Measurements from ENCODE around the gene PKN2. TPM values are rescaled to one million over a fixed set of nuclear protein-coding genes. Genes with fewer than 3 reads are reported as not detected.

The PKN2 gene
- total RNA-seq, 1 experiment from 2014 or later = 32.5 TPM

- no peak overlapping the region for H2BK5ac ChIP-seq (ENCODE audit: insufficient read length, low read length)
- H4K20me1 ChIP-seq (ENCODE audit: control insufficient read depth, insufficient read depth, insufficient read length) = no peaks in the 10 kb centered on the region
- H3K18ac ChIP-seq (ENCODE audit: insufficient read length, low read depth, low read length) = no peak overlapping the region
- no peaks in the 10 kb centered on the region for H3K23me2 ChIP-seq (ENCODE audit: insufficient read length, low read depth, low read length, poor library complexity, severe bottlenecking)
- no peak overlapping the region for H2BK120ac ChIP-seq (ENCODE audit: low read depth, low read length, poor library complexity, severe bottlenecking)
- H3K27me3 ChIP-seq (ENCODE audit: insufficient read depth, low read length) = no peaks in the 10 kb centered on the region
- H3K9ac ChIP-seq (ENCODE audit: extremely low read depth, insufficient read length, low read length) = no peak overlapping the region
- DNase-seq = no peak
- H3K23ac ChIP-seq (ENCODE audit: insufficient read length, low read depth, low read length) = no peak overlapping the region
- H3T11ph ChIP-seq (ENCODE audit: low read length) = no peak overlapping the region
- H2AK5ac ChIP-seq (ENCODE audit: insufficient read length, low read length) = no peak overlapping the region
- no peak for TF ChIP-seq CTCF (conservative IDR thresholded peaks at IDR 0.05)
- no peak overlapping the region for H3K27ac ChIP-seq (ENCODE audit: insufficient read length, low read depth, low read length)
- peaks cover 5% of the 10 kb centered on the region for H3K79me1 ChIP-seq (ENCODE audit: insufficient read depth, low read depth, low read length, poor library complexity, severe bottlenecking)
- no peaks in the 10 kb centered on the region for H3K9me3 ChIP-seq (ENCODE audit: control insufficient read depth, low read depth, low read length)
- H2AFZ ChIP-seq (ENCODE audit: low read length) = no peak overlapping the region
- H2BK12ac ChIP-seq (ENCODE audit: insufficient read length, low read depth, low read length) = no peak overlapping the region
- peaks cover 6% of the 10 kb centered on the region; the same call in 1 of the 2 replicates for H3K79me2 ChIP-seq (ENCODE audit: insufficient read depth, low read length)
- Mint-ChIP-seq H3K27me3 (ENCODE audit: low read depth) (no peaks in the 10 kb centered on the region), H3K4me3 (no peak overlapping the region), H3K36me3 (ENCODE audit: insufficient read depth in 1 of 3, low read depth in 3 of 3) (peaks cover 15 to 30% (median 21%) of the 10 kb centered on the region in 3 experiments), H3K4me1 (peaks cover 6 to 13% of the 10 kb centered on the region in 2 experiments; a peak in 3 of 4 replicates), H3K27ac (peak overlapping the region in 1 of 3 experiments; percentile 22; a peak in 1 of 7 replicates), H3K9me3 (peaks cover 11 to 19% of the 10 kb centered on the region in 2 experiments)
- no peaks in the 10 kb centered on the region for H3K4me1 ChIP-seq (ENCODE audit: insufficient read depth, low read length)
- no peak overlapping the region for H4K8ac ChIP-seq (replicated peaks; ENCODE audit: insufficient read length, low read depth, low read length)
- no peak overlapping the region for H3K56ac ChIP-seq (ENCODE audit: insufficient read length, low read depth, low read length)
- H3K4me2 ChIP-seq (ENCODE audit: insufficient read depth, insufficient read length, low read length) = no peak overlapping the region
- H2BK20ac ChIP-seq (ENCODE audit: low read depth, low read length, poor library complexity, severe bottlenecking) = no peak overlapping the region
- H2BK15ac ChIP-seq (ENCODE audit: low read depth, low read length) = no peak overlapping the region
- no CpG with 5 or more reads among the region's 2 CpGs for WGBS (ENCODE audit: extremely low coverage, insufficient read length, low lambda C conversion rate)
- H3K4ac ChIP-seq (ENCODE audit: low read depth, low read length) = no peak overlapping the region
- H4K91ac ChIP-seq (ENCODE audit: insufficient read length, low read depth, low read length) = no peak overlapping the region
- H3K14ac ChIP-seq (ENCODE audit: insufficient read depth, low read length) = no peak overlapping the region
- no peak overlapping the region for H4K5ac ChIP-seq (ENCODE audit: insufficient read length, low read depth, low read length)
Measured at GRCh38 chr1:88731475-88732269, 47.6 kb downstream of the PKN2 start.
